ENCODE measurements around the gene TMEM117. TPM values are rescaled to one million over a fixed set of nuclear protein-coding genes. Genes with fewer than 3 reads are reported as not detected.
"Not testable (repeated sequence)": the region's sequence is repeated elsewhere in the genome, so short reads cannot be mapped to it uniquely, and the experiment has no call there.

Gene TMEM117
- total RNA-seq, 4 donors from 2014 or later: 13.9 to 34.1 (median 29.1) TPM

GRCh38 chr12:44162961-44163360 is 327.1 kb downstream of the TMEM117 start:
- no peaks in the 10 kb centered on the region for H3K4me1 ChIP-seq
- 92% methylated on average over 3 of the region's 3 CpGs for WGBS
- H3K36me3 ChIP-seq: no peaks in the 10 kb centered on the region
- H3K27ac ChIP-seq: no peak overlapping the region
- no peak for DNase-seq (ENCODE audit: low spot score in 2 of 2)
- H3K9me3 ChIP-seq: peaks cover 3% of the 10 kb centered on the region
- H3K27me3 ChIP-seq: no peaks in the 10 kb centered on the region
- no peak for TF ChIP-seq POLR2A (IDR thresholded peaks at IDR 0.05)
- H3K4me3 ChIP-seq: no peak overlapping the region

GRCh38 chr12:44174053-44174452 is 338.2 kb downstream of the TMEM117 start:
- TF ChIP-seq CTCF (IDR thresholded peaks at IDR 0.05) (no peak), POLR2A (IDR thresholded peaks at IDR 0.05) (no peak), EP300 (IDR thresholded peaks at IDR 0.05) (no peak), POLR2AphosphoS5 (IDR thresholded peaks at IDR 0.05) (no peak)
- H3K4me3 ChIP-seq: no peak overlapping the region
- no peaks in the 10 kb centered on the region for H3K9me3 ChIP-seq
- no peaks in the 10 kb centered on the region for H3K36me3 ChIP-seq
- H3K4me1 ChIP-seq: no peaks in the 10 kb centered on the region
- no peaks in the 10 kb centered on the region for H3K27me3 ChIP-seq
- H3K27ac ChIP-seq: no peak overlapping the region
- DNase-seq (ENCODE audit: low spot score in 2 of 2): no peak

GRCh38 chr12:44184499-44185206 is 348.8 kb downstream of the TMEM117 start:
- Histone ChIP-seq H3K27ac (no peak overlapping the region), H3K9me3 (no peaks in the 10 kb centered on the region), H3K27me3 (no peaks in the 10 kb centered on the region), H3K4me3 (no peak overlapping the region), H3K4me1 (no peaks in the 10 kb centered on the region), H3K36me3 (no peaks in the 10 kb centered on the region)
- TF ChIP-seq POLR2A (IDR thresholded peaks at IDR 0.05) (no peak), CTCF (IDR thresholded peaks at IDR 0.05) (no peak), EP300 (IDR thresholded peaks at IDR 0.05) (no peak), POLR2AphosphoS5 (IDR thresholded peaks at IDR 0.05) (no peak)
- 81% methylated on average over 4 of the region's 4 CpGs for WGBS
- DNase-seq (ENCODE audit: low spot score in 2 of 2): no peak

- TF ChIP-seq EP300 (IDR thresholded peaks at IDR 0.05) (no peak), POLR2A (IDR thresholded peaks at IDR 0.05) (no peak), POLR2AphosphoS5 (IDR thresholded peaks at IDR 0.05) (no peak), CTCF (IDR thresholded peaks at IDR 0.05) (no peak)
- DNase-seq (ENCODE audit: low spot score in 2 of 2): no peak
- H3K27me3 ChIP-seq: no peaks in the 10 kb centered on the region
- WGBS: 94% methylated on average over 1 of the region's 1 CpG
- H3K9me3 ChIP-seq: no peaks in the 10 kb centered on the region
- no peak overlapping the region for H3K27ac ChIP-seq
- H3K4me3 ChIP-seq: no peak overlapping the region
- no peaks in the 10 kb centered on the region for H3K36me3 ChIP-seq
- no peaks in the 10 kb centered on the region for H3K4me1 ChIP-seq
These were observed 357.4 kb downstream of the TMEM117 start for GRCh38 chr12:44193281-44193680.

- H3K27me3 ChIP-seq; H3K27ac ChIP-seq; H3K4me1 ChIP-seq; H3K36me3 ChIP-seq; DNase-seq (ENCODE audit: low spot score in 2 of 2); H3K9me3 ChIP-seq; H3K4me3 ChIP-seq: not testable (repeated sequence)
- WGBS: 87% methylated on average over 1 of the region's 1 CpG
These were observed 359.8 kb downstream of the TMEM117 start for GRCh38 chr12:44195719-44196118.

GRCh38 chr12:44206045-44206444 is 370.2 kb downstream of the TMEM117 start:
- Histone ChIP-seq H3K27me3 (no peaks in the 10 kb centered on the region), H3K36me3 (no peaks in the 10 kb centered on the region), H3K4me3 (no peak overlapping the region), H3K27ac (no peak overlapping the region), H3K9me3 (peaks cover 15% of the 10 kb centered on the region), H3K4me1 (no peaks in the 10 kb centered on the region)
- no peak for DNase-seq (ENCODE audit: low spot score in 2 of 2)
- TF ChIP-seq POLR2A (IDR thresholded peaks at IDR 0.05): no peak
- no peak for TF ChIP-seq POLR2AphosphoS5 (IDR thresholded peaks at IDR 0.05)
- no peak for TF ChIP-seq EP300 (IDR thresholded peaks at IDR 0.05)
- no peak for TF ChIP-seq CTCF (IDR thresholded peaks at IDR 0.05)
- 97% methylated on average over 5 of the region's 5 CpGs for WGBS
